DND-41 (cell line): ENCODE results near the gene TRHDE.

Experiments used
- ATAC-seq: fragments of 200-7000 bp; cut with Tn5 transposase; 3 replicates; pipeline ENCODE4 v1.9.1; 2021; ENCODE audit warnings: low read depth; ENCODE audit not compliant: insufficient read depth
- DNase-seq: peaks from one replicate; pipeline ENCODE4 v3.0.0-alpha.2; 2020
- H2AFZ ChIP-seq: 2 replicates; pipeline ENCODE4 v1.6.0; 2012; ENCODE audit warnings: low read depth, low read length
- H3K27ac ChIP-seq: 2 replicates; pipeline ENCODE4 v1.5.1; 2012; ENCODE audit warnings: low read length, inconsistent platforms
- H3K27me3 ChIP-seq: fragments of 200-600 bp; sonication (generic); 2 replicates; pipeline ENCODE4 v1.6.0; 2012; ENCODE audit warnings: low read length, mild to moderate bottlenecking, inconsistent platforms; ENCODE audit not compliant: insufficient read depth, poor library complexity
- H3K36me3 ChIP-seq: 2 replicates; pipeline ENCODE4 v1.5.1; 2012; ENCODE audit warnings: low read length, inconsistent platforms; ENCODE audit not compliant: insufficient read depth
- H3K4me1 ChIP-seq: 2 replicates; pipeline ENCODE4 v1.5.1; 2012; ENCODE audit warnings: mild to moderate bottlenecking, low read length; ENCODE audit not compliant: insufficient read depth
- H3K4me2 ChIP-seq: 2 replicates; pipeline ENCODE4 v1.6.0; 2012; ENCODE audit warnings: mild to moderate bottlenecking, moderate library complexity, low read length, inconsistent platforms; ENCODE audit not compliant: insufficient read depth
- H3K4me3 ChIP-seq, 2 experiments: fragments of 200-600 bp in 1 of 2; shearing (Covaris generic) in 1 of 2; 2 replicates each; pipeline ENCODE4 v1.5.1; 2012 to 2016; ENCODE audit warnings: inconsistent platforms in 2 of 2, low read length in 2 of 2, mild to moderate bottlenecking in 2 of 2, low read depth in 1 of 2, moderate library complexity in 1 of 2
- H3K79me2 ChIP-seq: 2 replicates; pipeline ENCODE4 v1.6.0; 2012; ENCODE audit warnings: low read length, inconsistent platforms; ENCODE audit not compliant: insufficient read depth
- H3K9ac ChIP-seq: 2 replicates; pipeline ENCODE4 v1.6.0; 2012; ENCODE audit warnings: low read depth, mild to moderate bottlenecking, inconsistent platforms, low read length, moderate library complexity
- H3K9me3 ChIP-seq: 2 replicates; pipeline ENCODE4 v1.5.1; 2012; ENCODE audit warnings: low read length, moderate library complexity, mild to moderate bottlenecking, inconsistent platforms; ENCODE audit not compliant: insufficient read depth, severe bottlenecking
- H4K20me1 ChIP-seq: 2 replicates; pipeline ENCODE4 v1.6.0; 2012; ENCODE audit warnings: low read length; ENCODE audit not compliant: insufficient read depth
- EZH2 ChIP-seq: IDR thresholded peaks from 3 replicates; pipeline ENCODE4 v1.6.1; 2012; ENCODE audit warnings: borderline replicate concordance, low read depth, mild to moderate bottlenecking, moderate library complexity, low read length, inconsistent platforms; ENCODE audit not compliant: severe bottlenecking
- TF ChIP-seq, protein P1 (sequence below): IDR thresholded peaks from 2 replicates; pipeline ENCODE4 v1.5.1; 2012; ENCODE audit warnings: borderline replicate concordance, low read length, moderate library complexity, mild to moderate bottlenecking; ENCODE audit not compliant: poor library complexity, severe bottlenecking; ENCODE audit errors: extremely low read depth

Gene TRHDE

GRCh38 chr12:72273499-72273837, 1.3 kb downstream of the TRHDE start:
- Histone ChIP-seq H3K79me2 (no peaks in the 10 kb centered on the region), H4K20me1 (no peaks in the 10 kb centered on the region), H3K9me3 (no peaks in the 10 kb centered on the region), H3K4me2 (no peak overlapping the region), H2AFZ (no peak overlapping the region), H3K9ac (no peak overlapping the region), H3K27me3 (no peaks in the 10 kb centered on the region), H3K36me3 (no peaks in the 10 kb centered on the region), H3K4me1 (no peaks in the 10 kb centered on the region), H3K27ac (no peak overlapping the region), H3K4me3 (no peak overlapping the region)
- ATAC-seq, result no peak
- TF ChIP-seq, protein P1, sequence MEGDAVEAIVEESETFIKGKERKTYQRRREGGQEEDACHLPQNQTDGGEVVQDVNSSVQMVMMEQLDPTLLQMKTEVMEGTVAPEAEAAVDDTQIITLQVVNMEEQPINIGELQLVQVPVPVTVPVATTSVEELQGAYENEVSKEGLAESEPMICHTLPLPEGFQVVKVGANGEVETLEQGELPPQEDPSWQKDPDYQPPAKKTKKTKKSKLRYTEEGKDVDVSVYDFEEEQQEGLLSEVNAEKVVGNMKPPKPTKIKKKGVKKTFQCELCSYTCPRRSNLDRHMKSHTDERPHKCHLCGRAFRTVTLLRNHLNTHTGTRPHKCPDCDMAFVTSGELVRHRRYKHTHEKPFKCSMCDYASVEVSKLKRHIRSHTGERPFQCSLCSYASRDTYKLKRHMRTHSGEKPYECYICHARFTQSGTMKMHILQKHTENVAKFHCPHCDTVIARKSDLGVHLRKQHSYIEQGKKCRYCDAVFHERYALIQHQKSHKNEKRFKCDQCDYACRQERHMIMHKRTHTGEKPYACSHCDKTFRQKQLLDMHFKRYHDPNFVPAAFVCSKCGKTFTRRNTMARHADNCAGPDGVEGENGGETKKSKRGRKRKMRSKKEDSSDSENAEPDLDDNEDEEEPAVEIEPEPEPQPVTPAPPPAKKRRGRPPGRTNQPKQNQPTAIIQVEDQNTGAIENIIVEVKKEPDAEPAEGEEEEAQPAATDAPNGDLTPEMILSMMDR, result no peak
- TF ChIP-seq EZH2, result no peak
- DNase-seq, result no peak

GRCh38 chr12:72273851-72274351, 1.7 kb downstream of the TRHDE start:
- no peaks in the 10 kb centered on the region for H3K79me2 ChIP-seq
- ATAC-seq (no peak), DNase-seq (no peak)
- H3K27ac ChIP-seq, result no peak overlapping the region
- H2AFZ ChIP-seq, result no peak overlapping the region
- H3K4me1 ChIP-seq, result no peaks in the 10 kb centered on the region
- no peaks in the 10 kb centered on the region for H3K27me3 ChIP-seq
- no peaks in the 10 kb centered on the region for H3K36me3 ChIP-seq
- TF ChIP-seq, protein P1, result no peak
- no peak for TF ChIP-seq EZH2
- no peaks in the 10 kb centered on the region for H4K20me1 ChIP-seq
- H3K9ac ChIP-seq, result no peak overlapping the region
- H3K4me3 ChIP-seq, result no peak overlapping the region
- no peaks in the 10 kb centered on the region for H3K9me3 ChIP-seq
- H3K4me2 ChIP-seq, result no peak overlapping the region

- no peak overlapping the region for H3K27ac ChIP-seq
- H3K27me3 ChIP-seq, result no peaks in the 10 kb centered on the region
- no peak overlapping the region for H3K4me2 ChIP-seq
- DNase-seq, result no peak
- H3K4me1 ChIP-seq, result no peaks in the 10 kb centered on the region
- no peak for ATAC-seq
- H3K9ac ChIP-seq, result no peak overlapping the region
- TF ChIP-seq, protein P1, result no peak
- TF ChIP-seq EZH2, result no peak
- no peak overlapping the region for H2AFZ ChIP-seq
- H3K4me3 ChIP-seq, result no peak overlapping the region
- H3K36me3 ChIP-seq, result no peaks in the 10 kb centered on the region
- H3K79me2 ChIP-seq, result no peaks in the 10 kb centered on the region
- no peaks in the 10 kb centered on the region for H4K20me1 ChIP-seq
- no peaks in the 10 kb centered on the region for H3K9me3 ChIP-seq
Observed at GRCh38 chr12:72274931-72275330, 2.8 kb downstream of the TRHDE start.

- Histone ChIP-seq H3K36me3 (no peaks in the 10 kb centered on the region), H3K4me1 (no peaks in the 10 kb centered on the region), H2AFZ (no peak overlapping the region), H3K79me2 (no peaks in the 10 kb centered on the region), H4K20me1 (no peaks in the 10 kb centered on the region), H3K27ac (no peak overlapping the region), H3K9ac (no peak overlapping the region), H3K4me3 (no peak overlapping the region), H3K4me2 (no peak overlapping the region), H3K27me3 (no peaks in the 10 kb centered on the region), H3K9me3 (no peaks in the 10 kb centered on the region)
- DNase-seq (no peak), ATAC-seq (no peak)
- TF ChIP-seq EZH2, result no peak
- TF ChIP-seq, protein P1, result no peak
Observed at GRCh38 chr12:72275526-72275925, 3.4 kb downstream of the TRHDE start.
